ENCODE data around the gene PSMA2.

DNA sequence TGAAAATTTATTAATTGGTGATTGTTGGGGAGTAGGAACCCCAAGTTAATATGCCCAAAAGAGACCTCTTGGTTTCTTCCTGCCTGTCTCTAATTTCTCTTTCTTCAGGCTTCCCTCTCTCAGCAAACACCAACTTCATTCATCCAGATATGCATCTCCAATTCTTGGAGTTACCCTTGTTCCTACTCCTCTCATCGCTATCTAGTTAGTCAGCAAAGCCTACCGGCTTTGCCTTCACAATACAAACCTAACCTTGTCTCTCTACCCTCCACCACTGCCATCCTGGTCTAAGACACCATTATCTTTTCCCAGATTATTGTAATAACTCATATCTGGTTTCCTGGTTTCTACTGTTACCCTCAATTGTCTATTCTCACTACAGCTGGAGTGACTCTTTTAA is 48.1 kb upstream of the PSMA2 start:
- TF ChIP-seq, protein P1, sequence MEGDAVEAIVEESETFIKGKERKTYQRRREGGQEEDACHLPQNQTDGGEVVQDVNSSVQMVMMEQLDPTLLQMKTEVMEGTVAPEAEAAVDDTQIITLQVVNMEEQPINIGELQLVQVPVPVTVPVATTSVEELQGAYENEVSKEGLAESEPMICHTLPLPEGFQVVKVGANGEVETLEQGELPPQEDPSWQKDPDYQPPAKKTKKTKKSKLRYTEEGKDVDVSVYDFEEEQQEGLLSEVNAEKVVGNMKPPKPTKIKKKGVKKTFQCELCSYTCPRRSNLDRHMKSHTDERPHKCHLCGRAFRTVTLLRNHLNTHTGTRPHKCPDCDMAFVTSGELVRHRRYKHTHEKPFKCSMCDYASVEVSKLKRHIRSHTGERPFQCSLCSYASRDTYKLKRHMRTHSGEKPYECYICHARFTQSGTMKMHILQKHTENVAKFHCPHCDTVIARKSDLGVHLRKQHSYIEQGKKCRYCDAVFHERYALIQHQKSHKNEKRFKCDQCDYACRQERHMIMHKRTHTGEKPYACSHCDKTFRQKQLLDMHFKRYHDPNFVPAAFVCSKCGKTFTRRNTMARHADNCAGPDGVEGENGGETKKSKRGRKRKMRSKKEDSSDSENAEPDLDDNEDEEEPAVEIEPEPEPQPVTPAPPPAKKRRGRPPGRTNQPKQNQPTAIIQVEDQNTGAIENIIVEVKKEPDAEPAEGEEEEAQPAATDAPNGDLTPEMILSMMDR (optimal IDR thresholded peaks at IDR 0.05 in 1 of 3, IDR thresholded peaks at IDR 0.05 in 1 of 3, conservative IDR thresholded peaks at IDR 0.05 in 1 of 3; ENCODE audit: extremely low read depth in 1 of 3, insufficient read depth in 2 of 3, low read length in 3 of 3): no peak
- TF ChIP-seq EZH2 (IDR thresholded peaks at IDR 0.05; ENCODE audit: low read length): no peak
